Activated CD8-positive, alpha-beta memory T cell treated with anti-CD3 and anti-CD28 coated beads, Interleukin-2, amount 10 ng/mL, durations not matched to agents 7 days and 5 days (primary cell): Measurements from ENCODE around the gene VPREB1. TPM values are rescaled to one million over a fixed set of nuclear protein-coding genes. Genes with fewer than 3 reads are reported as not detected.
A peak's percentile ranks its signal among the peaks of the same experiment; 100 is the strongest.

ENCODE experiments used
- ATAC-seq: fragments of 150-1000 bp; cut with Tn5 transposase; one replicate; pipeline ENCODE4 v1.10.0; 2021; ENCODE audit warnings: moderate library complexity
- CTCF ChIA-PET: fragments of 350-600 bp; sonication (Branson Sonifier 250); formaldehyde crosslinking; loops from one replicate; lab custom pipeline; 2021; ENCODE audit warnings: antibody characterized with exemption; lab: Charles Lee
- DNase-seq: peaks from one replicate; pipeline ENCODE4 v3.0.0-alpha.2; 2020
- H3K27ac Mint-ChIP-seq: one replicate; pipeline ENCODE4 v1.8.0; 2021; ENCODE audit warnings: mild to moderate bottlenecking, mixed read lengths
- H3K27me3 Mint-ChIP-seq: one replicate; pipeline ENCODE4 v1.8.0; 2021; ENCODE audit warnings: mixed read lengths
- H3K36me3 Mint-ChIP-seq: one replicate; pipeline ENCODE4 v1.8.0; 2021; ENCODE audit warnings: mild to moderate bottlenecking, mixed read lengths
- H3K4me1 Mint-ChIP-seq: one replicate; pipeline ENCODE4 v1.8.0; 2021; ENCODE audit warnings: mixed read lengths
- H3K4me3 Mint-ChIP-seq: one replicate; pipeline ENCODE4 v1.8.0; 2021; ENCODE audit warnings: mild to moderate bottlenecking, moderate library complexity, mixed read lengths
- H3K9me3 Mint-ChIP-seq: one replicate; pipeline ENCODE4 v1.8.0; 2022; ENCODE audit warnings: low read depth, mixed read lengths
- total RNA-seq, 2 experiments: library from RNA; stranded (reverse); gene quantifications; one replicate each; pipeline ENCODE4 v1.2.3, GENCODE V29; 2021

VPREB1 gene
- not detected for total RNA-seq

- Mint-ChIP-seq H3K9me3 (no peaks in the 10 kb centered on the region), H3K27me3 (peaks cover 9% of the 10 kb centered on the region), H3K4me3 (no peak within 1 kb of the TSS), H3K36me3 (no peaks in the 10 kb centered on the region), H3K27ac (no peak within 1 kb of the TSS), H3K4me1 (peaks cover 17% of the 10 kb centered on the region)
- DNase-seq (no peak), ATAC-seq (no peak)
- CTCF ChIA-PET, result no interaction called here
These were observed at the start of gene VPREB1 for GRCh38 chr22:22244316-22245250. Gene VPREB1, plus strand, starts transcription at chr22:22244786. Its CDS starts 28 bp downstream, at chr22:22244814.

- peaks cover 14% of the 10 kb centered on the region for H3K4me1 Mint-ChIP-seq
- no peak overlapping the region for H3K27ac Mint-ChIP-seq
- H3K9me3 Mint-ChIP-seq, result no peaks in the 10 kb centered on the region
- H3K27me3 Mint-ChIP-seq, result peaks cover 32% of the 10 kb centered on the region
- H3K4me3 Mint-ChIP-seq, result no peak overlapping the region
- CTCF ChIA-PET, result interaction anchor here (1.0 to 3.9 kb wide), 10 partner anchors 10 to 95 kb away, joined by 3 to 32 read pairs (median 6); no protein-coding TSS in a partner anchor
- no peaks in the 10 kb centered on the region for H3K36me3 Mint-ChIP-seq
- DNase-seq (no peak), ATAC-seq (no peak)
These were observed 49.7 kb upstream of the VPREB1 start for GRCh38 chr22:22194931-22195264.

- peak; percentile 86 for DNase-seq
- H3K9me3 Mint-ChIP-seq, result no peaks in the 10 kb centered on the region
- peak; percentile 93 for ATAC-seq
- CTCF ChIA-PET, result interaction anchor here (0.6 to 3.9 kb wide), 18 partner anchors 9 to 150 kb away, joined by 3 to 32 read pairs (median 5); no protein-coding TSS in a partner anchor
- H3K27me3 Mint-ChIP-seq, result peaks cover 29% of the 10 kb centered on the region
- H3K27ac Mint-ChIP-seq, result no peak overlapping the region
- peaks cover 14% of the 10 kb centered on the region for H3K4me1 Mint-ChIP-seq
- no peaks in the 10 kb centered on the region for H3K36me3 Mint-ChIP-seq
- H3K4me3 Mint-ChIP-seq, result no peak overlapping the region
These were observed 49.1 kb upstream of the VPREB1 start for GRCh38 chr22:22195265-22196017.

GRCh38 chr22:22196018-22196533, 48.5 kb upstream of the VPREB1 start:
- no peaks in the 10 kb centered on the region for H3K36me3 Mint-ChIP-seq

DNA sequence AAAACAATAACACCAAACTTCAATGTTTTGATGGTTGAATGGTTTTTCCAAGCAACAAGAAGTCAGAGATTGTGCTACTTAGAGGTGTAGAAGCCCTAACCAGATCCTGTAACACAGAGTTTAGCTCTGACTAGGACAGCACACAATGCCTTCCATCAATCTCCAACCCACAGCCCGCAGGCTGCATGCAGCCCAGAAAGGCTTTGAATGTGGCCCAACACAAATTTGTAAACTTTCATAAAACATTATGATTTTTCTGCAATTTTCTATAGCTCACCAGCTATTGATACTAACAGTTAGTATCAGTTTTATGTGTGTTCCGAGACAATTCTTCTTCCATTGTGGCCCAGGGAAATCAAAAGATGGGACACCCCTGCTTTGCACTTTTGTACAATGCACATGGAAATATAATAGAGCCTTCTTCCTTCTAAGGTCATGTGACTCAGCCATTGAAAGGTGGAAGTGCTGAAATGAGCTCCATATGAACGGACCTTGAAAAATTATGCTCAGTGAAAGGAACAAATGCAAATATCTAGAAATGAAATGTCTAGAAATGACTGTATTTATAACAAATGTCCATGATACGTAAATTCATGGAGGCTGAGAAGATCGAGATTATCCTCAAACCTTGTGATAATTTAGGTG, 47.6 kb upstream of the VPREB1 start:
- no peaks in the 10 kb centered on the region for H3K9me3 Mint-ChIP-seq
- H3K27me3 Mint-ChIP-seq, result peaks cover 23% of the 10 kb centered on the region
- no peak overlapping the region for H3K4me3 Mint-ChIP-seq
- H3K4me1 Mint-ChIP-seq, result peaks cover 17% of the 10 kb centered on the region
- H3K36me3 Mint-ChIP-seq, result no peaks in the 10 kb centered on the region
- DNase-seq (no peak), ATAC-seq (no peak)
- CTCF ChIA-PET, result interaction anchor here (0.8 to 3.9 kb wide), 11 partner anchors 11 to 290 kb away, joined by 3 to 32 read pairs (median 5); no protein-coding TSS in a partner anchor
- no peak overlapping the region for H3K27ac Mint-ChIP-seq

More at GRCh38 chr22:22196018-22196533, 48.5 kb upstream of the VPREB1 start:
- ATAC-seq (no peak), DNase-seq (no peak)
- Mint-ChIP-seq H3K27ac (peak overlapping the region; percentile 6), H3K4me3 (no peak overlapping the region), H3K27me3 (peaks cover 24% of the 10 kb centered on the region), H3K9me3 (no peaks in the 10 kb centered on the region), H3K4me1 (peaks cover 17% of the 10 kb centered on the region)
- CTCF ChIA-PET, result interaction anchor here (0.6 to 3.9 kb wide), 20 partner anchors 9 to 151 kb away, joined by 3 to 32 read pairs (median 5); no protein-coding TSS in a partner anchor

- H3K4me3 Mint-ChIP-seq, result no peak overlapping the region
- H3K9me3 Mint-ChIP-seq, result no peaks in the 10 kb centered on the region
- H3K27me3 Mint-ChIP-seq, result peaks cover 16% of the 10 kb centered on the region
- ATAC-seq (no peak), DNase-seq (no peak)
- H3K4me1 Mint-ChIP-seq, result peaks cover 17% of the 10 kb centered on the region
- no peak overlapping the region for H3K27ac Mint-ChIP-seq
- CTCF ChIA-PET, result interaction anchor here (1.3 to 3.9 kb wide), 5 partner anchors 10 to 98 kb away, joined by 3 to 32 read pairs (median 6); no protein-coding TSS in a partner anchor
- H3K36me3 Mint-ChIP-seq, result no peaks in the 10 kb centered on the region
These were observed 46.6 kb upstream of the VPREB1 start for GRCh38 chr22:22197993-22198402.

- ATAC-seq (no peak), DNase-seq (no peak)
- Mint-ChIP-seq H3K4me3 (no peak overlapping the region), H3K4me1 (peaks cover 17% of the 10 kb centered on the region), H3K36me3 (no peaks in the 10 kb centered on the region), H3K27me3 (peaks cover 16% of the 10 kb centered on the region), H3K9me3 (no peaks in the 10 kb centered on the region), H3K27ac (no peak overlapping the region)
- CTCF ChIA-PET, result interaction anchor here (3.9 kb wide), 1 partner anchor 9 kb away, joined by 32 read pairs; no protein-coding TSS in a partner anchor
These were observed 45.8 kb upstream of the VPREB1 start for GRCh38 chr22:22198751-22199150.

GRCh38 chr22:22199634-22200033, 45.0 kb upstream of the VPREB1 start:
- CTCF ChIA-PET, result interaction anchor here (12.4 kb wide), 1 partner anchor 36 kb away, joined by 212 read pairs; no protein-coding TSS in a partner anchor

DNA sequence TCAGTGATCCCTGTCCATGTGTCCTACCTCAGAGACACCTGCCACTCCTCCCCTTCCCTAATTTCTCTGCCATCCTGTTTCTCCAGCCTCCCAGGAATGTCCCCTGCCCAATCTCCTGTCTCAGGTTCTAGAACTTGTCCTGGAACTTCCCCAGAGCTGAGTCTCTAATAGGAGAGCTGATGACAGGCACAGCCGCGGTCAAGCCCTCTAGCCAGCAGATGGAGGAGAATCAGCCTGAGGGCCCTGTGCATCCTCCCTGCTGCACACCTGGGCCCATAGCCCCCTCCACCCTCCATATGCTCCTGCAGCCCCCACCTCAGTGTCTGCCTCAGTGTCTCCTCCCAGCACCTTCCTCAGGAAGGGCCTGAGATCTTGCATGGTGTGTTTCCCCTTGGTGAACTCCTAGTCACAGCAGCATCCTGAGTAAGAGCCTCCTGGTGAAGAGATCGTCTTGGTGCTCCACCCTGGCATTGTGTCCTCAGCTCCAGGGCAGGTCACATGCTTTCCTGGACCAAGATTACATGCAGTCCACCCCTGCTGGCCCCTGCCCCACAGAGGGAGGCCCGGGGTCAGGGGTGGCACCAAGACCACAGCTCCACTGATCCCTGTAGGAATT, 43.9 kb upstream of the VPREB1 start:
- H3K27ac Mint-ChIP-seq, result no peak overlapping the region
- H3K9me3 Mint-ChIP-seq, result no peaks in the 10 kb centered on the region
- no peak for DNase-seq
- CTCF ChIA-PET, result interaction anchor here (0.8 to 12.4 kb wide), 18 partner anchors 10 to 228 kb away, joined by 3 to 212 read pairs (median 4); no protein-coding TSS in a partner anchor
- peaks cover 18% of the 10 kb centered on the region for H3K27me3 Mint-ChIP-seq
- H3K4me3 Mint-ChIP-seq, result no peak overlapping the region
- no peak for ATAC-seq
- H3K36me3 Mint-ChIP-seq, result no peaks in the 10 kb centered on the region
- H3K4me1 Mint-ChIP-seq, result peaks cover 16% of the 10 kb centered on the region

More at GRCh38 chr22:22199634-22200033, 45.0 kb upstream of the VPREB1 start:
- H3K36me3 Mint-ChIP-seq, result no peaks in the 10 kb centered on the region
- ATAC-seq (no peak), DNase-seq (no peak)
- H3K27me3 Mint-ChIP-seq, result peaks cover 18% of the 10 kb centered on the region
- peaks cover 17% of the 10 kb centered on the region for H3K4me1 Mint-ChIP-seq
- no peak overlapping the region for H3K4me3 Mint-ChIP-seq
- no peak overlapping the region for H3K27ac Mint-ChIP-seq
- H3K9me3 Mint-ChIP-seq, result no peaks in the 10 kb centered on the region

GRCh38 chr22:22201185-22201929, 43.2 kb upstream of the VPREB1 start:
- Mint-ChIP-seq H3K9me3 (no peaks in the 10 kb centered on the region), H3K27ac (no peak overlapping the region), H3K4me3 (no peak overlapping the region), H3K27me3 (peaks cover 18% of the 10 kb centered on the region), H3K4me1 (peaks cover 11% of the 10 kb centered on the region), H3K36me3 (no peaks in the 10 kb centered on the region)
- DNase-seq, result peak; percentile 75
- peak; percentile 71 for ATAC-seq
- CTCF ChIA-PET, result interaction anchor here (0.8 to 12.4 kb wide), 19 partner anchors 9 to 231 kb away, joined by 3 to 212 read pairs (median 4); no protein-coding TSS in a partner anchor

- no peaks in the 10 kb centered on the region for H3K9me3 Mint-ChIP-seq
- H3K36me3 Mint-ChIP-seq, result no peaks in the 10 kb centered on the region
- peaks cover 18% of the 10 kb centered on the region for H3K27me3 Mint-ChIP-seq
- CTCF ChIA-PET, result interaction anchor here (0.9 to 12.4 kb wide), 9 partner anchors 9 to 231 kb away, joined by 3 to 212 read pairs (median 5); no protein-coding TSS in a partner anchor
- H3K4me1 Mint-ChIP-seq, result peaks cover 8% of the 10 kb centered on the region
- DNase-seq (no peak), ATAC-seq (no peak)
- H3K27ac Mint-ChIP-seq, result no peak overlapping the region
- no peak overlapping the region for H3K4me3 Mint-ChIP-seq
These were observed 42.6 kb upstream of the VPREB1 start for GRCh38 chr22:22201930-22202343.
